ENCODE measurements around the gene PDE1C. TPM values are rescaled to one million over a fixed set of nuclear protein-coding genes. Genes with fewer than 3 reads are reported as not detected.
A peak's percentile ranks its signal among the peaks of the same experiment; 100 is the strongest.

PDE1C gene
- total RNA-seq, 1 experiment from 2014 or later, result 0.02 TPM

DNA sequence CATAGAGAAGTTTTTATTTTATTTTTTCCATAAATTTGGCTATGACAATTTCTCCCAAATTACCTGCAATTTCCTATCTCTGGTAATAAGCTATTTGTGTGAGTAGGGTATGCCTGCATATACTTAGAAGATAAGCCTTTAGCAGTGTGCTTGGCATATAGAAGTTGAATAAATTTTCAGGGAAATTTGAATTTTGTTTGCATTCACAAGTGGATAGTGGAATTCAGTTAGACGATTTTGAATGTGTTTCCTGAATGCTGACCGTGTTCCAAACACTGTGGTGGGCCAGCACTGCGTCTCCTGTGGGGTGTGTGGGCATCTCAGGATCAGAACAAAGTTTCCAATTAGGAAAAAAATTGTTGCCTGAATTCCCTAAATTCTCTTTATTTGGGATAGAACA is 283.9 kb downstream of the PDE1C start:
- DNase-seq, result no peak
- no peaks in the 10 kb centered on the region; the same call in 1 of the 2 replicates for H3K27me3 ChIP-seq
- no peak overlapping the region for H3K27ac ChIP-seq
- H3K4me1 ChIP-seq, result no peaks in the 10 kb centered on the region
- H3K9me3 ChIP-seq (replicated peaks), result no peaks in the 10 kb centered on the region
- no peaks in the 10 kb centered on the region for H3K36me3 ChIP-seq
- no peak overlapping the region for H3K4me3 ChIP-seq

DNA sequence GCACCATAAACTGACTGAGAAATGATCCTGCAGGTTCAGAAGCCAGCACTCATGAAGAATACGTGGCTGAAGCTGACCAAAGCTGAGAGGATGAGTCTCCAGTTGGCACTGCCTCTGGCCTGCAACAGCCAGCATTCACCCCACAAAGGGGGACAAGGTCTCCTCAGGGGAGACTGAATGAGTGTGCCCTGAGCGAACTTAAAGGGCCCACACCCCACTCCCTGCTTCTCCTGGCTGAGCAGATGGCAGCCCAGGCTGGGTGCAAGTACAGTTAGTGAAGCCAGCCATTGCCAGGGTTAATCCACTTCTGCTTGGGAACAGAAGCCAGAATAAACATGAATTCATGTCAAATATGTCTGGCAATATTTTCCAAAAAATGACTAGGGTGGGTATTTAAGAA is 285.1 kb downstream of the PDE1C start:
- no peak for DNase-seq
- no peaks in the 10 kb centered on the region for H3K9me3 ChIP-seq (replicated peaks)
- no peak overlapping the region for H3K27ac ChIP-seq
- no peaks in the 10 kb centered on the region for H3K36me3 ChIP-seq
- no peak overlapping the region for H3K4me3 ChIP-seq
- no peaks in the 10 kb centered on the region for H3K4me1 ChIP-seq
- no peaks in the 10 kb centered on the region; the same call in 1 of the 2 replicates for H3K27me3 ChIP-seq

DNA sequence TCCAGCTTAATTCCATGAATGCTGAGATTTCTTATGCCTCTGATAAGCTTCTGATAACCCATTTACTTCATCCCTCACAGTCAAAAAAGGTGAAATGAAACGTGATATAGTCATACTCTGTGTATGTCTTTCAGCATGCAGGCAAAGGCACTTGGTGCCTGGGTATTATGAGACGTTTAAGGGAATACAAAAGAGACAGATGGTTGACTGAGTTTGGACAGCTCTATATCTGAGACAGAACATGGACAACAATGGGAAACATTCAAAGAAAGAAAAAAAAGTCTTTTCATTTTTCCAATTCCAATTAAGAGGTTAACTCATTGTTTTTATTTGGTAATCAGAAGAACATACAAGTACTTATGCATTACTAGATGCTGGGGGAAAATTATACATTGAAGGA is 287.0 kb downstream of the PDE1C start:
- Histone ChIP-seq H3K36me3 (no peaks in the 10 kb centered on the region), H3K27ac (no peak overlapping the region), H3K27me3 (no peaks in the 10 kb centered on the region; the same call in 1 of the 2 replicates), H3K4me3 (no peak overlapping the region), H3K4me1 (no peaks in the 10 kb centered on the region), H3K9me3 (replicated peaks) (no peaks in the 10 kb centered on the region)
- no peak for DNase-seq

DNA sequence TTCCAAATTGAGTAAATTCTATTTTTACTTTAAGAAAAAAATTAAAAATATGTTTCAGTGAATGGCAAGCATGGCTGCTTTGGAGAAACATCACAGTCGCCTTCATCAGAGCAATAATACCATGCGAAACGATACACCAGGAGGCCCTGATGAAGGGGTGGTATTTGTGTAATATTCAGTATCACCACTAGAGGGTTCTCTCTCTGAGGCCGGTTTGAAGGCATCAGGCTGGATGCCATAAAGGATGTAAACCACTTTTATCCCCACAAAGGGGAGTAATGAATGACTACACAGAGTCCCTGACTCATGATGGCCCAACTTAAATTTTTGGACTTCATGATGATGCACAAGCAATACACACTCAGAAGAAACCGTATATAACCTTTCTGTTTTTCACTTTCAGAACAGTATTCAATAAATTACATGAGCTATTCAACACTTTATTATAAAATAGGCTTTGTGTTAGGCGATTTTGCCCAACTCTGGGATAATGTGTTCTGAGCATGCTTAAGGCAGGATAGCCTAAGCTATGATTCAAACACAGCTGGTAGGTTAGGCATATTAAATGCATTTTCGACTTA is 287.7 kb downstream of the PDE1C start:
- no peaks in the 10 kb centered on the region for H3K36me3 ChIP-seq
- H3K9me3 ChIP-seq (replicated peaks), result no peaks in the 10 kb centered on the region
- DNase-seq, result peak; percentile 17 to 77

DNA sequence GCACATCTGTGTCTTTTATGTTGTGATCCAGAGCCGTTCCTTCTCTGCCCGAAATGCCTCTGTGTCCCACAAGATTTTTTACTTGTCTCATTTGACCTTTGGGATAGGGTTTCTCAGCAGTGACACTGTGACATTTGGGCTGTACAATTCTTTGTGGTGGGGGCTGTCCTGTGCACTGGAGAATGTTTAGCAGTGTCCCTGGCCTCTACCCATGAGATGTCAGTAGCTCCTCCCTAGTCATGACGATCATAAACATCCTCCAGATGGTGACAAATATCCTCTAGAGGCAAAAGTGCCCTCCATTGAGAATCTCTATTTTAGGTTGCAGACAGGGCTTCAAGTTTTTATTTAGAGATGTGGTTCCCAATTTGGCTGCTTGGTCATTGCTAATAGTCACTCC is 291.9 kb downstream of the PDE1C start:
- Histone ChIP-seq H3K4me1 (no peaks in the 10 kb centered on the region), H3K27me3 (no peaks in the 10 kb centered on the region; the same call in 1 of the 2 replicates), H3K36me3 (no peaks in the 10 kb centered on the region), H3K9me3 (replicated peaks) (no peaks in the 10 kb centered on the region), H3K4me3 (no peak overlapping the region), H3K27ac (no peak overlapping the region)
- no peak for DNase-seq

More for the DNA sequence above, 287.7 kb downstream of the PDE1C start:
- Histone ChIP-seq H3K27ac (no peak overlapping the region), H3K4me1 (no peaks in the 10 kb centered on the region), H3K4me3 (no peak overlapping the region), H3K27me3 (no peaks in the 10 kb centered on the region; the same call in 1 of the 2 replicates)

DNA sequence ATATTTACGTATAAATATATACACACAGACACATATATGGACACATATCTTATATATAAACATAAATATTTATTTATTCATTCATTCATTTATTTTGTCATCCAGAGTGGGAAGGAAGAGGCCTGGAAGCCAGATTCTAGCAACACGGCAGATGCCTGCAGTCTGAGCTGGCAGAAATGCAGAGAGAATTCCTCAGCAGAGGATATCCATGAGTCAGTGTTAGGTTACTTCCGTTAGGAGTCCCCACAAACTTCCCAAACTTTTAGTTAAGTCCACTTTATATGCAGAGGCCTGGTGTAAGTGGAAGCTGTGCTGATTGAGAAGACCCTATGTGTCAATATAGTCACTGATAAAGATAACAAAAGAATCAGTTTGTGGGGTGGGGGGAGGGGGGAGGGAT is 293.6 kb downstream of the PDE1C start:
- Histone ChIP-seq H3K36me3 (no peaks in the 10 kb centered on the region), H3K4me1 (no peaks in the 10 kb centered on the region), H3K27ac (no peak overlapping the region), H3K27me3 (no peaks in the 10 kb centered on the region; the same call in 1 of the 2 replicates), H3K4me3 (no peak overlapping the region), H3K9me3 (replicated peaks) (no peaks in the 10 kb centered on the region)
- no peak for DNase-seq

DNA sequence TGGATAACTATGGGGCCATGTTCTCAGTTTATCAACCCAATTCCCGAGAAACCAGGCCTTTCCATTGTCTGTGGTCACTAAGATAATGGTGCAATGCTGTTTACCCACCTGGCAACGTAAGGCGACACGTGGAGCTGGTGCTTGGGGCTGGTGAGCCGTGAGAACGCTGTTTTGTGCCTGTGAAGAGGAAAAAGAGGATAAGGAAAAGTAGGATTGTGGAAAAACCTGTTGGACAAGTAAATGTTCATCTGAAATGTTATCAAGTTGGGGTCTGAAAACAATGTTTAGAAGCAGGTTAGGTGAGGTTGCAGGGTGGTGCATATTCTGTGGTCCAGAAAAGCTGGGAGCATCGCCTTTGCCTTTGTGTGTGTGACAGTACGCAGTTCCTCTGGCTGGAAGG is 294.7 kb downstream of the PDE1C start:
- H3K4me1 ChIP-seq, result no peaks in the 10 kb centered on the region
- no peak for DNase-seq

DNA sequence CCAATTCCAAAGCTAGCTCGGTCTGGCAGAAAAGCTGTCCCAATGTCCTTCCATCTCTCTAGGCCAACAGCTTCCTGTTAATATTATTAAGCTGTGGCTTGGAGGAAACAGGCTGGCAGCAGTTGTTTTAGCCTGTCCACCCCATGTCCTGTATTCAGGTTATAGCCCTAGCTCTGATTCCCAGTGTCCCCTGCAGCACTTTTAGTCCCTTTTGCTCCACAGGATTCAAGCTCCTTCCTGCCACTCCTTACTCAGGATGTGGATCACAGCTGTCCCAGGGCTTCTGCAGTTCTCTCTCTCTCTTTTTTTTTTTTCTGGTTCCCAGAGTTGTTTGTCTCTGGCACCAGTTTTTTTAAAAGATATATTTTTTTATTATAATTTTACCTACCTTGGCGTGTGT is 298.0 kb downstream of the PDE1C start:
- H3K27me3 ChIP-seq, result peaks cover 3% of the 10 kb centered on the region; the same call in 1 of the 2 replicates
- no peaks in the 10 kb centered on the region for H3K36me3 ChIP-seq
- DNase-seq, result no peak
- no peak overlapping the region for H3K4me3 ChIP-seq
- H3K27ac ChIP-seq, result no peak overlapping the region
- no peaks in the 10 kb centered on the region for H3K9me3 ChIP-seq (replicated peaks)
- no peaks in the 10 kb centered on the region for H3K4me1 ChIP-seq

More for the DNA sequence above, 294.7 kb downstream of the PDE1C start:
- H3K27ac ChIP-seq, result no peak overlapping the region
- no peaks in the 10 kb centered on the region; the same call in 1 of the 2 replicates for H3K27me3 ChIP-seq
- no peaks in the 10 kb centered on the region for H3K9me3 ChIP-seq (replicated peaks)
- H3K4me3 ChIP-seq, result no peak overlapping the region
- H3K36me3 ChIP-seq, result no peaks in the 10 kb centered on the region

DNA sequence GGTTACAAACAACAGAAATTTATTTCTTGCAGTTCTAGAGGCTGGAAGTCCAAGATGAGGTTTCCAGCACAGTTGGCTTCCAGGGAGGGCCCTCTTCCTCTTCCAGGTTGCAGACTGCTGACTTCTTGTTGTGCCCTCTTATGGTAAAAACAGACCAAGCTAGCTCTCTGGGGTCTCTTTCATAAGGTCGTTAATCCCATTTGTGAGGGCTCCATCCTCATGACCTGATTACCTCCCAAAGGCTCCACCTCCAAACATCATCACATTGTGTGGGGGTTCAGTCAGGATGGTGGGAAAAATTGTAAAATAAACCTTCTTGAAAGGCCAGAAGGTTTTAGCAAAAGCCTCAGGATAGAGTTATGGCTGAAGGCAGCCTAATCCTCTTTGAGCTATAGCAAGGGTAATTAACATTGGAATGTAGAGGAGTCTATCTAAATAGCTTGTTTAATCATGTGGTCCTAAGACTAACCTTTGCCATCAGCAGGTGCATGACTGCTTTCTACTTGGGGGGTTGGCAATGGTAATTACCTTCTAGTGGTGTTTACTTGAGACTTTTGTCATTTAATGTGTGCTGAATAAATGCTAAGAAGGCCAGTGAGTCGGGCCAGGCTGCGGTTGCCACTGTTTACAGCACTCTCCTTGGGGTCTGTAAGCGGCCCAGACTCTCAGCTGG is 302.4 kb downstream of the PDE1C start:
- H3K9me3 ChIP-seq (replicated peaks), result no peaks in the 10 kb centered on the region
- H3K27ac ChIP-seq, result no peak overlapping the region
- no peaks in the 10 kb centered on the region for H3K4me1 ChIP-seq
- DNase-seq, result no peak
- H3K36me3 ChIP-seq, result no peaks in the 10 kb centered on the region
- H3K27me3 ChIP-seq, result peaks cover 3% of the 10 kb centered on the region; the same call in 1 of the 2 replicates
- no peak overlapping the region for H3K4me3 ChIP-seq

DNA sequence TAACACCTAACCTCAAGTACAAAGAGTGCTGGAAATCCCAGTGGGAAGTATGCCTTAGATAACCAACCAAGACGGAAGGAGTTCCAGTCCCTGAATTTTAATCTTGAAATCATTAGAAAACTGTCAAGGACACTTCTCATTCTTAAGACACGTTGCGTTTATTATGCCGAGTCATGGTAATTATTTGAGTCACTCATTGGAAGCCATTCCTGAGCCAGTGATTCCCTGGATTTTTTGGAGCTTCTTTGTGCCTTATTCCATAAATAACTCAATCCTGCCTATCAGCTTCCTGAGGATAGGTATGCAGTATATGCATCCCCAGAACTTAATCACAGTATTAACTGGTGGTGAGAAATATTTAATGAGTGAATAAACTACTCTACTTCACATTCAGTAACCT is 305.7 kb downstream of the PDE1C start:
- no peak for DNase-seq
- no peak overlapping the region for H3K27ac ChIP-seq
- no peaks in the 10 kb centered on the region for H3K4me1 ChIP-seq
- H3K4me3 ChIP-seq, result no peak overlapping the region
- no peaks in the 10 kb centered on the region for H3K36me3 ChIP-seq
- no peaks in the 10 kb centered on the region for H3K9me3 ChIP-seq (replicated peaks)
- no peaks in the 10 kb centered on the region; the same call in 1 of the 2 replicates for H3K27me3 ChIP-seq

DNA sequence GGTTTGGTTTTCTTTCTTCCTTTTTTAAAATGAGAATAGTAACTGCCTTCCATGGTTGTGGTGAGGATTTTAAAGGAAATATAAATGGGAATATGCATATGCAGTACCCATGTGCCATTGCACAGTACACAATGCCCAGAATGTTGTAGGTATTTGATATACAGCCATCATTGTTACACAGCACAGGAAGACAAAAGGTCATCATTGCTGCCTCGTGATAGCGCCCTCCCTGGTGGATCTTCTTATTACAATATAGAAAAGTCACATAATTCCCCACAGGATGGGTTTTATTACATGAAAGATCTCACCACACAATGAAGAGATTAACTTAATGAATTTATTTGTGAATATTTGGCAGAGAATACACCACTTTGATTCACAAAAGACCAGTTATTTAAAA is 306.7 kb downstream of the PDE1C start:
- no peaks in the 10 kb centered on the region for H3K9me3 ChIP-seq (replicated peaks)
- no peak overlapping the region for H3K4me3 ChIP-seq
- H3K36me3 ChIP-seq, result no peaks in the 10 kb centered on the region
- H3K27me3 ChIP-seq, result no peaks in the 10 kb centered on the region; the same call in 1 of the 2 replicates
- H3K4me1 ChIP-seq, result no peaks in the 10 kb centered on the region
- DNase-seq, result no peak
- H3K27ac ChIP-seq, result no peak overlapping the region

DNA sequence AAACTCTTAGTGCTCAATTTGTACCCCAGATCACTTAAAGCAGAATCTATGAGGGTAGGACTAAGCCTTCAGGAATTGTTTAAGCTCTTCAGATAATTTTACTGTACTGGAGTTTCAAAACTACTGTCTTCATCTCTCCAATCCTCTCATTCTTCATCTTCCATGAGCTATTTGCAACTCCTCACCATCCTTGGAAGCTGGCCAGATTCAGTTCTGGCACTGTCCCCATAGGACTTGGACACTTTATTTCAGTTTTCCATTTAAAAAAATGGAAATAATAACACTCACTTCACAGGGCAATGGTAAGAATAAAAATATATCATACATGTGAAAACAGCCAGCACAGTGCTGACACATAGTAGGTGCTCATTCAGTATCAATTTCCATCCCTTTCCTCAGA is 308.6 kb downstream of the PDE1C start:
- H3K27me3 ChIP-seq, result no peaks in the 10 kb centered on the region; the same call in 1 of the 2 replicates
- H3K36me3 ChIP-seq, result no peaks in the 10 kb centered on the region
- H3K4me3 ChIP-seq, result no peak overlapping the region
- no peak for DNase-seq
- no peaks in the 10 kb centered on the region for H3K4me1 ChIP-seq
- H3K27ac ChIP-seq, result no peak overlapping the region
- H3K9me3 ChIP-seq (replicated peaks), result no peaks in the 10 kb centered on the region

DNA sequence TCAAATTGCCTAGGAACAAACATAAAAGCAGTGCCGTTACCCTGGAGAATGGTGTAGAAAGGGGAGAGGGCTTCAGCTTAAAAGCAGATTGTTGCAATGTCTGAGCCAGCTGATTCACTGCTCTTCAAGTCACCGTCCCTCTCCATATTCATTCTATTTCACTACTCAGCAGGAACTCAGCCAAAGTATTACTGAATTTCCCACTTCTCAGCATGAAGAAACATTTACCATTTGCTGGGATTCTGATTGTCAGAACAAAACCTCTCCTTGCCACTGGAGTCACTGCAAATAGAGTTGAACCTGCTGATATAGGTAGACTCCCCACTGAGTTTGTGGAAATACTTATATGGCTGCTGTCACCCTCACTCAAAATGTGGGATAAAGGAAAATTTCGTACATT is 311.5 kb downstream of the PDE1C start:
- Histone ChIP-seq H3K4me1 (no peaks in the 10 kb centered on the region), H3K27me3 (no peaks in the 10 kb centered on the region), H3K4me3 (no peak overlapping the region), H3K36me3 (no peaks in the 10 kb centered on the region), H3K27ac (no peak overlapping the region), H3K9me3 (replicated peaks) (no peaks in the 10 kb centered on the region)
- no peak for DNase-seq

DNA sequence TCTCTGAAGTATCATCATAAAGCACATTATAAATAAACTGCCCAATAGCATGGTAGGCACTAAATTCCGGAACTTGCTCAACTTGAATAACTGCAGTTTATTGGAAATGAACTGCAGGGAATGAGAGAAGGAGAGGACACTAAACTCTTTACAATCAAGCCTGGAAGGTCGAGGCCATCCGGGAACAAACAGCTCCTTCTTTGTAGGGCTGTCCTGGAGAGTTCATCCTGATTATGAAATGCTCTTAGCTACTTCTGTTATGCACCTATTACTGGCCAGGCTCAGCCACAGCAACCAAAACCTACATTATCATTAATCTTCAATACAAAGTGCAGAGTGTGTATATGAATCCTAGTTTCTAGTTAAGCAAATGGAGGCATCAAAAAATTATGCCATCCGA is 318.5 kb downstream of the PDE1C start:
- no peak overlapping the region for H3K27ac ChIP-seq
- no peaks in the 10 kb centered on the region for H3K4me1 ChIP-seq
- no peaks in the 10 kb centered on the region for H3K36me3 ChIP-seq
- H3K9me3 ChIP-seq (replicated peaks), result no peaks in the 10 kb centered on the region
- peaks cover 9% of the 10 kb centered on the region; the same call in 1 of the 2 replicates for H3K27me3 ChIP-seq
- H3K4me3 ChIP-seq, result no peak overlapping the region
- DNase-seq, result no peak

DNA sequence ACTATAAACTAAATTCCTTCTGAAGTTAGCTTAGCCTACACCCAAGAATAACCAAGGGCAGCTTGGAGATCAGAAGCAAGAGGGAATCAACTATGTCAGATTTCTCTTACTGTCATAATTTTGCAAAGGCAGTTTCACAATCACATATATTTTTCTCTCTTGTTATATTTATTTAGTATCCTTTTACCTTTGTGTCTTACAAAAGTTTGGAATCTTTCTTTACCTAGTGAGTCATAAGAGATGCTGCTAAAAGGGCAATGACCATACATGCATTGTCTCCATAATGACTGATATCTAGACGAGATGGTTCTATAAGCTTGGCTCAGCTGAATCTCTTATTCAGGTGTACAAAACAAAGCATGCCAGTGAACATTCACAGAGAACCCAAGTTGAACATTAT is 322.1 kb downstream of the PDE1C start:
- no peaks in the 10 kb centered on the region for H3K4me1 ChIP-seq
- no peak for DNase-seq
- H3K27ac ChIP-seq, result no peak overlapping the region
- peaks cover 5% of the 10 kb centered on the region for H3K27me3 ChIP-seq
- no peak overlapping the region for H3K4me3 ChIP-seq
- no peaks in the 10 kb centered on the region for H3K36me3 ChIP-seq
- H3K9me3 ChIP-seq (replicated peaks), result no peaks in the 10 kb centered on the region

DNA sequence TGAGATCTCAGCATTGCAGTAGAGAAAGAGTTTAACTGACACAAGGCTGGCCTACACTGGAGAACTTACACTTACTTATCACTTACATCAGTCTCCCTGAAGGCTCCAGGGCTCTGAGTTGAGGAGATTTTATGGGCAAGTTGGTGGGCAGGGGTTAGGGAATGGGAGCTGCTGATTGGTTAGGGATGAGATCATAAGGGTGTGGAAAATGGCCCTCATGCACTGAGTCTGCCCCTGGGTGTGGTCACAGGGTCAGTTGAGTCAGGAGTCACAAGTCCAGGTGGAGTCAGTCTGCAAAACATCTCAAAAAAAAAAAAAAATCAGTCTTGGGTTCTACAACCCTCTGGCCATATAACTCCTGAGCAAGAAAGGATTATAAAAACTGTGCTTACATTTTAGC is 322.7 kb downstream of the PDE1C start:
- no peak for DNase-seq
- H3K9me3 ChIP-seq (replicated peaks), result no peaks in the 10 kb centered on the region
- no peak overlapping the region for H3K27ac ChIP-seq
- peaks cover 3% of the 10 kb centered on the region; the same call in 1 of the 2 replicates for H3K27me3 ChIP-seq
- H3K4me1 ChIP-seq, result no peaks in the 10 kb centered on the region
- no peak overlapping the region for H3K4me3 ChIP-seq
- H3K36me3 ChIP-seq, result no peaks in the 10 kb centered on the region
